Measurements from ENCODE around the gene CEP152. TPM values are rescaled to one million over a fixed set of nuclear protein-coding genes. Genes with fewer than 3 reads are reported as not detected.

CEP152 gene
- total RNA-seq, 1 experiment from 2014 or later: 31.6 TPM

GRCh38 chr15:48696627-48697312 is 114.1 kb downstream of the CEP152 start:
- H3K9me3 ChIP-seq (ENCODE audit: low read depth, low read length, poor library complexity, severe bottlenecking): no peaks in the 10 kb centered on the region
- CTCF ChIA-PET: interaction anchor here (0.7 to 1.4 kb wide), 2 partner anchors 278 to 344 kb away, joined by 3 read pairs; no protein-coding TSS in a partner anchor

GRCh38 chr15:48695827-48696573 is 114.9 kb downstream of the CEP152 start:
- TF ChIP-seq CTCF (conservative IDR thresholded peaks at IDR 0.05; ENCODE audit: low read depth, low read length) (no peak), EZH2 (IDR thresholded peaks at IDR 0.05; ENCODE audit: borderline replicate concordance, low read depth, low read length, poor library complexity, severe bottlenecking) (no peak)
- Histone ChIP-seq H3K36me3 (ENCODE audit: insufficient read depth, low read length, poor library complexity, severe bottlenecking) (no peaks in the 10 kb centered on the region), H3K9me3 (ENCODE audit: low read depth, low read length, poor library complexity, severe bottlenecking) (no peaks in the 10 kb centered on the region), H3K4me3 (ENCODE audit: low read depth, low read length, poor library complexity, severe bottlenecking) (no peak overlapping the region), H3K27me3 (replicated peaks; ENCODE audit: insufficient read depth, low read depth, low read length, poor library complexity) (no peaks in the 10 kb centered on the region), H3K27ac (ENCODE audit: low read depth, low read length, poor library complexity, severe bottlenecking) (no peak overlapping the region), H3K4me1 (ENCODE audit: insufficient read depth, low read length, poor library complexity, severe bottlenecking) (no peaks in the 10 kb centered on the region)
- BruUV-seq (replicated peaks): no TSS peak
- intact Hi-C loops (cut with micrococcal nuclease; ENCODE audit: unreplicated experiment): no loop called here
- ChIA-PET POLR2A (ENCODE audit: low non-redundant PET) (no interaction called here), CTCF (interaction anchor here (0.7 to 1.4 kb wide), 2 partner anchors 279 to 344 kb away, joined by 3 read pairs; no protein-coding TSS in a partner anchor)
- DNase-seq (ENCODE audit: low spot score): no peak

More at GRCh38 chr15:48696627-48697312, 114.1 kb downstream of the CEP152 start:
- POLR2A ChIA-PET (ENCODE audit: low non-redundant PET): no interaction called here
- intact Hi-C loops (cut with micrococcal nuclease; ENCODE audit: unreplicated experiment): no loop called here
- Histone ChIP-seq H3K27ac (ENCODE audit: low read depth, low read length, poor library complexity, severe bottlenecking) (no peak overlapping the region), H3K27me3 (replicated peaks; ENCODE audit: insufficient read depth, low read depth, low read length, poor library complexity) (no peaks in the 10 kb centered on the region), H3K4me3 (ENCODE audit: low read depth, low read length, poor library complexity, severe bottlenecking) (no peak overlapping the region), H3K36me3 (ENCODE audit: insufficient read depth, low read length, poor library complexity, severe bottlenecking) (no peaks in the 10 kb centered on the region), H3K4me1 (ENCODE audit: insufficient read depth, low read length, poor library complexity, severe bottlenecking) (no peaks in the 10 kb centered on the region)
- peak; percentile 17 for DNase-seq (ENCODE audit: low spot score)
- TF ChIP-seq EZH2 (IDR thresholded peaks at IDR 0.05; ENCODE audit: borderline replicate concordance, low read depth, low read length, poor library complexity, severe bottlenecking) (no peak), CTCF (conservative IDR thresholded peaks at IDR 0.05; ENCODE audit: low read depth, low read length) (no peak)
- BruUV-seq (replicated peaks): no TSS peak

GRCh38 chr15:48695088-48695826 is 115.6 kb downstream of the CEP152 start:
- POLR2A ChIA-PET (ENCODE audit: low non-redundant PET): no interaction called here
- BruUV-seq (replicated peaks): no TSS peak
- intact Hi-C loops (cut with micrococcal nuclease; ENCODE audit: unreplicated experiment): no loop called here
- no peak overlapping the region for H3K4me3 ChIP-seq (ENCODE audit: low read depth, low read length, poor library complexity, severe bottlenecking)
- no peak overlapping the region for H3K27ac ChIP-seq (ENCODE audit: low read depth, low read length, poor library complexity, severe bottlenecking)
- H3K36me3 ChIP-seq (ENCODE audit: insufficient read depth, low read length, poor library complexity, severe bottlenecking): no peaks in the 10 kb centered on the region
- peak; percentile 4 for DNase-seq (ENCODE audit: low spot score)
- no peaks in the 10 kb centered on the region for H3K9me3 ChIP-seq (ENCODE audit: low read depth, low read length, poor library complexity, severe bottlenecking)
- no peak for TF ChIP-seq CTCF (conservative IDR thresholded peaks at IDR 0.05; ENCODE audit: low read depth, low read length)
- no peak for TF ChIP-seq EZH2 (IDR thresholded peaks at IDR 0.05; ENCODE audit: borderline replicate concordance, low read depth, low read length, poor library complexity, severe bottlenecking)
- no peaks in the 10 kb centered on the region for H3K27me3 ChIP-seq (replicated peaks; ENCODE audit: insufficient read depth, low read depth, low read length, poor library complexity)
- CTCF ChIA-PET: no interaction called here
- no peaks in the 10 kb centered on the region for H3K4me1 ChIP-seq (ENCODE audit: insufficient read depth, low read length, poor library complexity, severe bottlenecking)
